NCI-H524 treated with DMSO at 0.1 percent for 48 hours (cell line): ENCODE measurements around the gene NEURL1B.

Experiments used
- DNase-seq: peaks from one replicate; lab custom pipeline; 2025; lab: John Stamatoyannopoulos, UW

The NEURL1B gene

GRCh38 chr5:172732201-172732865 lies 91.3 kb downstream of the NEURL1B start:
- DNase-seq, result no peak

DNA sequence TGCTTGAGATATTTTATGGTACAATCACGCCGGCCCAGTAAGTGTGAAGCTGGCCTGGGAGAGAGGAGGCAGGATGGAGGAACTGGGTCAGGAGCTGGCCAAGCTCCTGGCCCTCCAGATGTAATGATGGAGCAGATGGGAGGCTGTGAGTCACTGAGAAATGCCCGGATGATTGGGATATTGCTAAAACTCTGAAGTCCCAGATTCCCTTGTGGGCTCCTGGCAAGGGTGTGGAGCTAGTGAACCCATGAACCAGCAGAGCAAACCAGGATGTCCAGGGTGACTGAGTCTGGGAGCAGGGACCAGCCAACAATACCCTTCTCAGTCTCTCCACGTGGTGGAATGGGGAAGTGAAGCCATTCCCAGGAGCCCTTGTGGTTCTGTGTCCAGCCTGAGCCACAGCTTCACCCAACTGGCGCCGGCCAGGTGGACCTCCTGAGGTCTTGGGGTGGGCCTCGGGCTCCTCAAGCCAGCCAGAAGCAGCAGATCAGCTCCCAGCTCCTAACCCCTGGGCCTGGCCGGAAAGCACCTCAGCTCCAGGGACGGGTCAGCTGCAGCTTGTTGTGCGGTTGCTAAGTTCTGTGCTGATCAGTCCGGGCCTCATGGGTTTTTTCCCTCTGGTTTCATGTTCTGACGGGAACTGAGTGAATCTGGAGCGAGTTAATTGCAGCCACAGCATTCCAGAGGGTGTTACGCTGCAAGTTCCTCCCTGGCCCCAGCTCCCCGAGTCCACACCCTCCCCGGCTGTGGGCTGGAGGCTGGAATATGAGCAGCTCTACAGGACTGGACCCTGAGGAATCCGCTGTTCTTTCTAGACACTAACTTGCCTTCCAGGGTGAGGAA lies 92.3 kb downstream of the NEURL1B start:
- DNase-seq, result no peak

- DNase-seq, result no peak
Observed at GRCh38 chr5:172733974-172734346, 92.9 kb downstream of the NEURL1B start.

DNA sequence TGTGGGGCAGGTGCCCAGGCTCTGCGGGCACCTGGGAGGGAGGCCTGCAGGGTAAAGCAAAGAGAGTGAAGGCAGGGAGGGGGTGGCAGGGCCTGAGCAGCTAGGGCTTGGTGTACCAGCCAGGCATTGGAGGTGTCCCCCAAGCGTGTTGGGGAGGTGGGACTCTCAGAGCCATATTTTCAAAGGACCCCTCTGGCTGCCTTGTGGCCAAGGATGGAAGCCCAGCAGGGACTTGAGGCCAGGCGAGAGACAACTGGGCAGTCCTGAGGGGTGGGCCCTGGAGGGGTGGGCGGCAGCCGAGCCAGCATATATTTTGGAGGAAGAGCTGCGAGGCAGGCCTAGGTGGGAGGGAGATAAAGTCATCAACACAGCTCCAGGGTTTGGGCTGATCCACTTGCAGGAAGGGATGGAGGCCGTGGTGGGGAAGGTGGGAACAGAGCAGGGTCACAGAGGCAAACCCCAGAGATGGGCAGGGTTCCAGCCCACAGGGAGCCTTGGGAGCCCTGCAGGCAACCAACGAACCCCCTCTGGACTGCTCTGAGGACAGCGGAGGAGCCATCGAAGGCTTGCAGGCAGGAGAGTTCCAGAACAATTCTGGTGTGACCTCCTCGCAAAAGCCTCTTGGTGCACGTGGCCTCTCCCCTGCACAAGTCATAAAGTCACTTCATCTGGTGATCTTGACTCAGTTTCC lies 94.2 kb downstream of the NEURL1B start:
- no peak for DNase-seq

- no peak for DNase-seq
Observed at GRCh38 chr5:172736508-172737135, 95.6 kb downstream of the NEURL1B start.

- no peak for DNase-seq
Observed at GRCh38 chr5:172739375-172739774, 98.3 kb downstream of the NEURL1B start.

GRCh38 chr5:172740428-172741205 lies 99.6 kb downstream of the NEURL1B start:
- no peak for DNase-seq
